ENCODE measurements around the gene LRRC53.
A peak's percentile ranks its signal among the peaks of the same experiment; 100 is the strongest.

The LRRC53 gene

DNA sequence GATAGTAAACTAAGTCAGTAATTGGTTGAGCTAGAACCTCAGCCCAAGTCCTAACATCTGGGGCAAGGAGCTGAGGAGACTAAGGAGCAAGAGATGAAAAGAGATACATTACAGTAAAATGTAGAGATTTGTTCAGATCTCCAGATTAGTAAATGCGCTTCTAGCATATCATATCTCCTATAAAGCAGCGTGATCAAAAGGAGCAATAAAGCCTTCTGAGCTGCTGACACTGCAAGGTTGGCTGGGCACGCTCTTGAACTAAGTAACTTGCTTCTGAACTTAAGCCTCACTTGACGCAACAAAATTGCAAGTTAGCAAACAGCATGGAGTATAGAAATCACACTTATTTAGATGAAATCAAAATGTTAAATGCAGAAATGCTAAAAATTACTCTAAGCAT, 80.9 kb downstream of the LRRC53 start:
- no peak for DNase-seq

DNA sequence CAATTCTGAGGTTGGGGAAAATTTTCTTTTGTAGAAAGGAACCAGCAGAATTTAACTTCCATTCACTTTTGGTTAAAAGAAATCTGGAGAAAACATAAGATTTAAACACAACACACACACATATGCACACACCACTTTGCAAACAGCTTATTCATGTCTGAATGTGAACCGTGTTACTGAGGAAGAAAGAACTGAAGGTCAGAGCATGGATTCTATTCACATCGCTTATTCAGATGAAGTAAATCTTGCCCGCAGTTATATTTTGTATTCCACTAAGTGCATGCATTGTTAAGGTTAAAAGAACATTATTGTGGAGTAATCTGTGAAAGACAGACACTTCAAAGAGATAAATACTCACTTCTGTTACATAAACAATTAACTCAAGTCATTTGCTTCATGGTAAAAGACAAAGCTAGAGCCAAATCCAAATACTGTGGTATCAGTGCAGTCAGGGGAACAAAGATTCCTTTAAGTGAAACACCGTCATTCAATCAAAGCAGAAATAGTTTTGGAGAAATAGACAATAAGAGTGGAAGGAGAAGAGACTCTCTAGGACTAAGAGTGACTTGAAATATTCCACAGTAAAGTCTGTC, 82.0 kb downstream of the LRRC53 start:
- DNase-seq = no peak

DNA sequence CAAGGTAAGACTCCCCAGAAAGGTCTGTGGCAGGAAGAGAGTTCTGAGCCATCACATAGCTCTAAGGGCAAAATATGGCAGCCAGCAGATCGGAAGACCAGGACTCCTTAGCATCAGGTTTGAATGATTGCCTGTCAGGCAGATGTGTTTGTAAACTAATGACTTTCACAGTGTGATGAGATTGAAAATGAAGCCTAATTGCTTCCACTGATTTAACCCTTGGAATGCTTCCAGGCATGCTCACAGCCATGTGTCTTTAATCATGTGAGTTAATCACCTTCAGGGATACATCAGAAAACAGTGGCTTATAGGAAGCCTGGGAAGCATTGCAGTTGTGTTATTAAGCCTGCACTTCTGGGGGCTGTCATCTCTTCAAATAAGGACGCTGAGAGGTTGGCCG, 82.8 kb downstream of the LRRC53 start:
- DNase-seq = no peak

DNA sequence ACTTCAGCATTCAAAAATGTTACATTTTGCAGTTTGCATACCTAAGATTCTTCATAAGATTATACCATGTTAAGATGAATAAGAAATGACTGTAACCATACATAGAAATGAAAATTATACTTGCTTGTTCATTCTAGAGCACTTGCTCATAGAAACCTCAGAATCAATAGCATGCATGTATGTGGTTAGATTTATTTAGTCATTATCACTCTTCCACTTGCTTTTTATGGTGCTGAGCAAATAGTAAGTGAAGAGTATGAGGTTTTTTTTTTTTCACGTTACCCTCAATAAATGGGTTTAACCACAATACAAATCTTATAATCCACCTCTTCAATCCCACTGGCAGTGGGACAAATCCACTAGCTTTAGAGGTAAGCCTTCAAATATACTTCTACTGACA, 84.7 kb downstream of the LRRC53 start:
- DNase-seq = no peak

DNA sequence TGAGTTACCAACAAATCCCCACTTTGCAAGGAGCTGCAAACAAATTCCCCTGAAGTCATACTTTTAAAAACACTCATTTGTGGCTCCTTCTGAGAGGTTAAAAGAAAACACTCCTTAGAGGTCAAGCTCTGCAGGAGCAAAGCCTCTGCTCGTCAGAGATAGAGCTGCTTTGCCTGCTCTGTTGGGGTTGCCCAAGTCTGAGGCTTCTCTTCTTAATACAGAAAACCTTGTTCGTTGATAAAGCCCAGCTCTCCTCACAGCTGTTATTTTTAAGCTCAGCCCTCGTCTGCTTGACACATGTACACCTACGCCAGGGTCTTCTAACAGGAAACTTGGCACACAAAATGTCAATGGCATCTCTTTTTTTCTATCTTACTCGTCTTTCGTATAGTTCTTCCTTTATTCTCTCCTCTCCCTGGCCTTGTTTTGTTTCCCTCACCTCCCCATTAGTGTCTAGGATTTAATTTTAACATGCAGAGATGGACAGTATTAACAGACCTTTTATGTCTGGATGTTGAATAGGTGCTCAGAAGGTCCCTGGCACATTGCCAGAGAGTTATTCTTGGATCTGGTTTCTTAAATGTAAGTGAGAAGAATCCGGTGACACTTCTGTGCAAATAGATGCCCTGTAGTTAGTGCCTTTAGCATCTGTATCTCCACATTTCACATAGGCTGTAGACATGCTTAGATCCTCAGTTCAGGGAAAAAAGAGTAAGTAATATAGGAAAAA, 86.0 kb downstream of the LRRC53 start:
- no peak for DNase-seq

DNA sequence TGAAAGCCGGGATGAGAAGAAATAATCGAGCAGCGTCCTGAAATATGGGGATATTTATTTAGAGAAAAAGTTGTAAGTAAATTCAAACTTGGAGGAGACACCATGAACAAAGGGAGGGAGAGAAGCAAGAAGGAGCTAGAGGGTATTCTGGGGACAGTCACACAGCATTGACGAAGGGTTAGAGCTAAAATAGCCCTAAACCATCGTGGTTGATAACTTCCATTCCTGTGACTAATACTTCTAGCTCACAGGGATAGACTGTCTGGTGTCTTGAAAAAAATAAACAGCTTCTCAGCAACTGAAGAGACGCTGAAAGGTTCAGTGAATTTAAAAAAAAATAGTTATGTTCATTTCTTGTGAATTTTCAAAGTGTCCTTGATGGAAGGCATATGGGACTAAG, 86.7 kb downstream of the LRRC53 start:
- peak; percentile 39 for DNase-seq

DNA sequence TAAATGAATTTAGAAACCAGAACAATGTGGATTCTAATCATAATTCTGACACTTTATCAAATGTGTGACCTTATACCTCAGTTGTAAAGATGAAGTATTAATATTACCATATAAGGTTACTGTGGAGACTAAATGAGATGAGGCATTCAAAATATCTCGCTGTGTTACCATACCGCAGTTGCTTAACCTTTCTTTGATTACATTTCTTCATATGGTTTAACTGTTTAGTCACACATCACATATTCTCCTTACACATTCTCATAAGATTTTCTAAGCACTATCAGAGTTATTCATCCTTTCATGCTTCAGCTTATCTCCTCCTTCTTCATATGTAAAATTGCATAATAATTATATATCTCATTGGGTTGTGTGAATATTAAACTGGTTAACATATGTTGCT, 88.9 kb downstream of the LRRC53 start:
- no peak for DNase-seq

DNA sequence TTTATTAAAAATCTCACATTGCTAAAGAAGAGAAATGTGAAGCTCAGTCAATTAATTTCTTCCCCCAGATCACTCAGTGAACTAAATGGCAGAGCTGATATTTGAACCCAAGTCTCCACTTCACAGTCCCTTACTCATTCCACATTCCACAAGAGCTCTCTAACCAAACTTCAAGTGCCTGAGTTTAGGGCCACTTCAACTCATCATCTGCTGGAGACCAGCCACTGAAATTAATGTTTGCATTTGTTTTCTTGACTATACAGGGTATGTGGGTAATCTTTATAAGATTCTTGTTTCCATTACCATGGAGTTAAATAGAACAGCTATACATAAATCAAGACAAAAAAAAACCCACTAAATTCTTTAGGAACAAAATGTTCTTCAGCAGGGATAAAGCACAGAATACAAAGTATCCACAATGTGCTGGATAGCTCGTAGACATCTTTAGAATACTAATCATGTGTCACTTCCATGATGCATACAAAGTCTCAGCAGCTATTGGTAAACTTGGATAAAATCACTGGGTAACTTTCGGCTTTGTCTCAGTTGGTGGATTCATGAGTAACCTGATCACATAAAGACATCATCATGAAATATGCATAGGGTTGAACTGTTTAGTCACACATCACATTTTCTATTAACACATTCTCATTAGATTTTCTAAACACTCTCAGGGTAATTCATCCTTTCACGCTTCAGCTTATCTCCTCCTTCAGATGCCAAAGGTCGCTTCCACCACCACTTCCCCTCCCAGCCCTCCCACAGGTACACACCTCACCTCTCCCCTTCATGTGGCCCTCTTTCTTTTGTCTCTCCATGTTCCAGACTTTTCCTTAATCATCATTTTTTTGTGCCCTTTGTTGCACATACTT, 89.8 kb downstream of the LRRC53 start:
- no peak for DNase-seq

DNA sequence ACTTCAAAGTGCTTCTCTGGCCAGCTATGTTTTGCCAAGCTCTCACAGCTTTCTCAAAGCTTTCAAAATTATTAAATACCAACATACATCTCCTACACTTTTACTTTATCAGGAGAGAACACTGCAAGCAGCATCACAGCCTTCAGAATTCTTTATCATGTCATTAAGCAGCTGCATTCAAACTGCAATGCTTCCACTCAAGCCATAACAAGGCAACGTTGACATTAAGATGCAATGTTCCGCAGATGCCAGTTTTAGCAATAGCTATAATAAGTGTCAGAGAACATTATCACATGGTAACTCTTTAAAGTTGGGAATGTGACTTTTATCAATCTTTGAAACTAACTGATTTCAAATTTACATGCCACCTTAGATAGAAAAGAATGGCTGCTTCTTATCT, 91.9 kb downstream of the LRRC53 start:
- no peak for DNase-seq
